ENCODE results near the gene NDUFS5.
"Not testable (repeated sequence)": the region's sequence is repeated elsewhere in the genome, so short reads cannot be mapped to it uniquely, and the experiment has no call there.

NDUFS5 gene

DNA sequence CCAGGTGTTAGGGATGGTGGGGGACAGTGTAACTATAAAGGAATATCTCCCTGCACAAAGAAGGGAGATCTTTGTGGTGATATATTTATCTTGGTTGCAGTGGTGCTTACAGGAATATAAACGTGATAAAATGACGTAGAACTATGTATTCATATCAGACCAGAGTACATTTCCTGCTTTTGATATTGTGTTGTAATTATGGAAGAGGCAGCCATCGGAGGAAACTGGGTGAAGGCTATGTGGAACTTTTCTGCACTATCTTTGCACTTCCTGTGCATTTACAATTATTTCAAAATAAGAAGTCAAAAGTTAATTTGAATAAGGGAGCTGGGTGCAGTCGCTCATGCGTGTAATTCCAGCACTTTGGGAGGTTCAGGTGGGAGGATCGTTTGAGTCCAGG lies 37.6 kb downstream of the NDUFS5 start:
- no peak for DNase-seq (ENCODE audit: low read depth)

DNA sequence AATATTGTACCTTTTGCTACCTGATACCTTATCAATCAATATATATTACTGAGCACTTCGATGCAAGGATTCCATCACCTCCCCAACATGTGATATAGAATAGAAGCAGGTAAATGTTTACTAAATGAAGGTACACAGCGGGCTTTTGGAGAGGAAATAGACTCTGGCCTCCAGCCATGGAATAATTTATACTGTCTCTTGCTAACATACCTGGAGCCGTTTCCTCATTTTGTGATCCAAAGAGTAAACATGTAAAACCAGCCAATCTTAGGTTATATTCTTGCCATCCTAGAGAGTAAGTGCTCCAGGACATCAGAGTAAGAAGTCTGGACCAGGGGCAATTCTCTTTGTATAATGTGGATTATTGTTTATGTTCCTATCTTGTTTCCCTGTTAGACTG lies 39.4 kb downstream of the NDUFS5 start:
- DNase-seq (ENCODE audit: low read depth): no peak

DNA sequence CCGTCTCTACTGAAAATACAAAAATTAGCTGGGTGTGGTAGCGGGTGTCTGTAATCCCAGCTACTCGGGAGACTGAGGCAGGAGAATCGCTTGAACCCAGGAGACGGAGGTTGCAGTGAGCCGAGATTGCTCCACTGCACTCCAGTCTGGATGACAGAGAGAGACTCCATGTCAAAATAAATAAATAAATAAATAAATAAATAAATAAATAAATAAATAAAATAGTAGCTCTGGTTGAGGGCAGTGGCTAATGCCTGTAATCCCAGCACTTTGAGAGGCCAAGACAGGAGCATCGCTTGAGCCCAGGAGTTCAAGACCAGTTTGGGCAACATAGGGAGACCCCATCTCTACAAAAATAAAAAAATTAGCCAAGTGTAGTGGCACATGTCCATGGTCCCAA lies 42.1 kb downstream of the NDUFS5 start:
- DNase-seq (ENCODE audit: low read depth): not testable (repeated sequence)

DNA sequence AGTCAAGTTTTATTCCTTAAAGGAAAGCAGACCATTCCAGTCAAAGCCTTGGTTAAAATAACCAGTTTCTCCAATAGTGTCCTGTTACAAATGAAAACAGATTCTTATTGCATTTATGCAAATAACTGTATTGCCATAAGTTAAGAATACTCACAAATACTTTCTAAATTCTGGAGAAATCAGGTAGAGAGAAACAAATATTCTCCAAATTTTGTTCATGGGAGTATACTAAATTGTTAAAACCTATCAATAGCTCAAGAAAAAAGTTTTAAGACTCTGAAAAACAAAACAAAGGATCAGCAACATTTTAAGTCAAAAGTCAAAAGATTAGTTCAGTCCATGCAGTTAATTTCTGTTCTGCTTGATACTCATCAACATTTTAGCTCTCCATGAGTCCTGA lies 45.4 kb downstream of the NDUFS5 start:
- DNase-seq (ENCODE audit: low read depth): not testable (repeated sequence)

DNA sequence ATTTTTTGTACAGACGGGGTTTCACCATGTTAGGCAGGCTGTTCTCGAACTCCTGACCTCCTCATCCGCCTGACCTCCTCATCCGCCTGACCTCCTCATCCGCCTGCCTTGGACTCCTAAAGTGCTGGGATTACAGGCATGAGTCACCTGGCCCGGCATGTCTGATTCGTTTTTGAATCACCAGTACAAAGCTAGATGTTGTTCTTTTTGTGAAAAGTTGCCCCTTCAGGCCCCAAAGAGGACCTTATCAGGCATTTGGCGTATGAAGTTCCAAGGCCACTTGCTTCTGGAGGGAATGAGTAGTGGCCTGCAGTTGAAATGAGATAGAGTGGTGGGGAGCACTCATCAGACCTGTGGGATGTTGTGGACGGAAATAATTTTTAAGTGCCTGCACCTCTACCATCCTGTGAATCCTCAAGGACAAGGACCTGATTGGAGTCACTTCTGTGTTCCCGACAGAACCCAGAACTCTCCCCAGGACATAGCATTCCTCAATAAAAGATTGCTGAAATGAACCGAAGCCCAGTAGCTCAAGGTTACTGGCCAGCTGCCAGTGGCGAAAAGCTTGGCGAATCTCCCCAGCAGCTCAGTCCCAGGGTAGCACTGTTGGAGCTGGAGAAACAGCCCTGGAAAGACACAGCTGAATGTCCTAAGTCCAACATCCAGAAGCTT lies 50.1 kb downstream of the NDUFS5 start:
- peak; percentile 56 for DNase-seq (ENCODE audit: low read depth)

DNA sequence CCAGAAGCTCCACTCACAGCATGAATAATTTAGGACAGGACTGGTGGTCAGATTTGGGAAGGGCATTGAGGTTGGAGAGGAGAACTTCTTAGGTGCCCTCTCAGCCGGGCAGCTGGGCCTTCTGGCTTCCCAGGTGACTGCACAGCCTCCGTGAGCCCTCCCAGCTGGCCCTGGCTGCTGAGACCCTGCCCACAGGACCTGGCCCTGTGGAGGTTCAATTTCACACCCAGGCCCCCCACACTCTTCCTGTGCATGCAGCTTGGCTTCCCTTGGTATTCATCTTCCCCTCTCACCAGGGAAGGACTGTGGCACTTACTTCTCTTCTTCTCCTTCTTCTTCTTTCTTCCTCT lies 50.6 kb downstream of the NDUFS5 start:
- DNase-seq (ENCODE audit: low read depth): no peak

DNA sequence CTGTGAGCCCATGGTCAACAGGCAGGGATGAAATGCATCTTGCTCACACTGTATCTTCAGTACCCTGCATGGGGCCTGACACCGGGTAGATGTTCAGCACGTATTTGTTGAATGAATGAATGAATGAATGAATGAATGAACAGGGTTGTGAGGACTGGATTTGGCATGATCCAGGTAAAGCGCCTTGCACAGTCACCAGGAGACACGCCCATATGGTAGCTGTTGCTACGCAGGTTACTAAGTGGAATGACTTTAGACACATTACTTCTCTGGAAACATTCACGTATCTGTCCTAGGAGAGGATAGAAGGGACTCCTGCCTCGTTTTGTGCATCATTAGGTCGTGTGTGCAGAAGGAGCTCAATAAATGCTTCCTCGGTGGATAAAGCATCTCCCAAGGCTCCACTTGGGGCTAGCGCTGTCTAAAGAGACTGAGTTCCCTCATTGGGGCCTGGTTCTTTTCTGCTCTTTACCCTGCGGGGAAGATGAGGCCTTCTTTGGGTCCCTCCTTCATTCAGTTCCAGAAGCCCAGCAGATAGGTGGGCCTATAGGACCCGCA lies 54.2 kb downstream of the NDUFS5 start:
- no peak for DNase-seq (ENCODE audit: low read depth)

DNA sequence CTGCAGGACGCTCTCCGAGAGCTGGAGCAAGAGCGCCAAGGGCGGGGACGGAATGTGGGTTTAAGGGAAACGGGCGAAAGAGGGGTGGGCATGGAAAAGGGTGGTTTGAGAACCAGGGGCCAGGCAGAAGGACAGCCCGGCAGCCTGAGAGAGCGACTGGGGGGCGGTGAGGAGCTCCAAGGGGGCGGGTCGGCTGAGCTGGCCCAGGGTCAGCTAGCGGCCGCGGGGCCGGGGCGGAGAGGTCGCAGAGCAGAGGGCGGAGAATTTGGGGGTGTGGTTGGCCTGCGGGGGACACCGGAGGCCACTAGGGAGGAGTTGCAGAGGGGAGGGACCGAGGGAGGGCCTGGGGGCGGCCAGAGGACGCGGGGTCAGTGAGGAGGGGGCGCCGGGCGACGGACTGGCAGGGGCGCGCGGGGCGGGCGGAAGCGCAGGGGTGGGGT lies 54.7 kb downstream of the NDUFS5 start:
- no peak for DNase-seq (ENCODE audit: low read depth)

DNA sequence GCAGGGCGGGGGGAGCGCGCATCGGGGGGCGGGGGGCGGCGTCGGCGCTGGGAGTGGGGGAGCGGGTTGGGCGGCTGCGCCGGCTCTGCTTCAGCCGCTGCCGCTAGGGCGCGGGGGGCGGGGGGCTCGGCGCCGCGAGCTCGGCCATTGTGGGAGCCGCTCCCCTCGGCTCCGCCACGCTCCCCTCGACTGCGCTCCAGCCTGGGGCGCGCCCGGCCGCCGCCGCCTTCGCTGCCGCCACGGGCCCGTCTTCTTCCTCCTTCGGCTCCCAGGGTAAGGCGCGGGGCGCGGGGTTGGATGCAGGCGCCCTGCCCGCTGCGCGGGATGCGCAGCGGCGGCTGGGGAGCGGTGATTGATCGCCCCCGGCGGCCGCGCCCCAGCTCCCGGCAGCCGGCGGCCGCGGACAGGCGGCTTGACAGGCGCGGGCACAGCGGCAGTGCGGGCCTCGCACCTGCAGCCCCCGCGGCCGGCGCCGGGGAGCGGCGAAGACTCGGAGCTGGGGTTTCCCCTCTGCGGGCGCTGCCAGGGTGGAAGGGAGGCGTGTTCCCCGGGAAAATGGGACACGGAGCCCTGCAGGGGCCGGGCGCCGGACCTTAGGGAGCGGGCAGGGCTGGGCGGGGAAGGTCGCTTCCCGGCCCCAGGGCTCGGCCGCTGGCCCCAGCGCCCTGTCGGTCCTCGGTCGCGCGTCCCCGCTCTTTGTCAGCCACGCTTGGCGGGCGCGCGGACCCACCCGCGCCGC lies 55.3 kb downstream of the NDUFS5 start:
- peak; percentile 34 for DNase-seq (ENCODE audit: low read depth)

DNA sequence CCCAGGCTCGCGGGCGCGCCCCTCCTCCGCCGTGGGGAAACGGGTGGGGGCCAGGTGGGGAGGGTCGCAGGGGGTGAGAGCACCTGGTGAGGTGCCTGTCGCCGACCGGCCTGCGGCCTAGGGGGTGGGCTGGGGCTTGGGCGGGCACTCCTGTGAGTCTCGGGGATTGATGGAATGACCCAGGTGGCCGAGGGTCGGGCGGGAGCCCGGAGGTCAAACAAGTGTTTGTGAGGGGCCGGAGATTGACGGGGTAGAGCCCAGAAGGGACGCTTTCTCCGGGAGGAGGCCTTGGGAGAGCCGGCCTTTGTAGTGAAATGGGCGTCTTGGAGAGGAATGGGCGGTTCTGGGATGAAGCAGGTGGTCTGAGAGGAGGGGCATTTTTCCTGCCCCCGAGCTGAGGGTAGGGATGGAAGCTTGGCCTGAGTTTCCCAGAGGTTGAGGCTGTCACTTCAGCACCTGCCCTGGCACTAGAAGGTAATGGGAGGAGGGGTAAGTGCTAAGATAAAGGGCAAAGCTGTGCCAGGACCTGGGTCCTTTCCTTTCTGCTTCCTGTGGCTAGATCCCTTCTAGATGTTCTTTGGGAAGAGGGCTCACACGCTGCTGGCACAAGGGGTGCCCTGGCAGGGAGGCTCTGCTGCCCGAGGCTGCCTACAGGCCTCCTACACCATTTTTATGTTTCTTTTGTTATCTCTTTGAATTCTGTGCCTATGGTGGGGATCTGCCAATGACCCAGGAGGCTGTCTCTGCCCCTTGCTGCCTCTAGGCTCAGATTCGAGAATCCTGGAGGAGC lies 56.1 kb downstream of the NDUFS5 start:
- no peak for DNase-seq (ENCODE audit: low read depth)

DNA sequence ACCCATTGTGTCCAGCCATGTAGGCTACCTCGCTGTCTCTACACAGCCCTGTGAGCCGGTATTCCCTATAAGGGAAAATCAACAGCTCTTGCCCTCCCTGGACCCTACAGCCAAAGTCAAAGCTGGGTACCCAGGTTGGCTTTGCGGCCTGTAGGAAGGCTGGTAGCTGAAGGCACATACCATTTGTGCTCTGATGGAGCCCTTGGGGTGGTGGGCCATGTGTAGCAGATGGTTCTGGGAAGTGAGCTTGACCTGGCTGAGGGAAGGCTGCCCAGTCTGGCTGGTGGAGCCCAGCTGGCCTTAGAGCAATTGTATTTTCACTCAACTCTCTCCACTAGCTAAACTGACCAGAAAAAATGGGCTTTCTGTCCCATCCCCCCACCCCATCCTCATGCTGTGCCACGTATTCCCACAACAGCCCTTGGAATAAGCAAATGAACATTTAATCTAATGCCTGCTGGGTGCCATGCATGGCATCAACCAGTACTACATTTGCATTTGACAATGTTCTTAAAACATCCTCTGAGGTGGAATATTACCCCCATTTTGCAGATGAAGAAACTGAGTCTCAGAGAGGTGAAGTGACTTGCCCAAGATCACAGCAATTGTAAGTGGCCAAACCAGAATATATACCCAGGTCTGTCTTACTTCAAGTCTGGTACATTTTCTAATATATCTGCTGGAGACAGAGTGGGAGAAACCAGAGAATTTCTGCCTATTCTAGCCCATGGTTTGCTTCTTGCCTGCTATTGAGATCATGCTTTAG lies 56.8 kb downstream of the NDUFS5 start:
- no peak for DNase-seq (ENCODE audit: low read depth)

DNA sequence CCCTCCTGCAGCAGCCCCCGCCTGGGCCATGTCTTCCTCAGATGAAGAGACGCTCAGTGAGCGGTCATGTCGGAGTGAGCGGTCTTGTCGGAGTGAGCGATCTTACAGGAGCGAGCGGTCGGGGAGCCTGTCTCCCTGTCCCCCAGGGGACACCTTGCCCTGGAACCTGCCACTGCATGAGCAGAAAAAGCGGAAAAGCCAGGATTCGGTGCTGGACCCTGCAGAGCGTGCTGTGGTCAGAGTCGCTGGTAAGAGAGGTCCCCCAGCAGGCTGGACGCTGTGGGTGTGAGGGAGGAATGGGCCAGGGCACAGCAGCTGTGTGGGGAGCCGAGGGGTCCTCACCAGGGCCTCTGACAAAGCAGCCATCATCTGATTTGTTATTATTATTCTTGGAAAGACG lies 58.0 kb downstream of the NDUFS5 start:
- DNase-seq (ENCODE audit: low read depth): no peak
